AG04450 (cell line): ENCODE measurements around the gene PNLIP. TPM values are rescaled to one million over a fixed set of nuclear protein-coding genes. Genes with fewer than 3 reads are reported as not detected.

Experiments used
- CTCF ChIA-PET: fragments of 300-600, 350-600 bp; formaldehyde crosslinking; extraction: SDS; loops from one replicate; lab custom pipeline; 2022; ENCODE audit warnings: antibody characterized with exemption, inconsistent platforms; lab: Charles Lee
- POLR2A ChIA-PET: fragments of 350-600 bp; formaldehyde crosslinking; extraction: SDS; loops from one replicate; lab custom pipeline; 2021; ENCODE audit warnings: antibody characterized with exemption, inconsistent platforms; lab: Yijun Ruan, JAX
- DNase-seq: peaks from one replicate; pipeline ENCODE4 v3.0.0-alpha.2; 2011; ENCODE audit warnings: low read depth, low spot score
- H3K27ac ChIP-seq: one replicate; pipeline ENCODE4 v1.5.1; 2012; ENCODE audit warnings: low read depth, low read length, control low read depth
- H3K27me3 ChIP-seq: one replicate; pipeline ENCODE4 v1.6.0; 2012; ENCODE audit warnings: low read length; ENCODE audit not compliant: control insufficient read depth, insufficient read depth
- H3K4me3 ChIP-seq: 2 replicates; pipeline ENCODE4 v1.5.1; 2011; ENCODE audit warnings: mild to moderate bottlenecking, low read depth, low read length, control low read depth
- H3K9me3 ChIP-seq: 2 replicates; pipeline ENCODE4 v1.5.1; 2012; ENCODE audit warnings: low read length; ENCODE audit not compliant: control insufficient read depth, insufficient read depth
- polyA plus RNA-seq: library from polyadenylated mRNA; depleted of rRNA; stranded (reverse); fragments of >200 nt; gene quantifications from 2 replicates; pipeline ENCODE4 v1.2.3, GENCODE V29; 2011
- TF ChIP-seq, protein P1 (sequence below): IDR thresholded peaks from 2 replicates; pipeline ENCODE4 v1.5.1; 2011; ENCODE audit warnings: low read depth, low read length, control low read depth, inconsistent platforms

Gene PNLIP
- polyA plus RNA-seq, 1 experiment: not detected

DNA sequence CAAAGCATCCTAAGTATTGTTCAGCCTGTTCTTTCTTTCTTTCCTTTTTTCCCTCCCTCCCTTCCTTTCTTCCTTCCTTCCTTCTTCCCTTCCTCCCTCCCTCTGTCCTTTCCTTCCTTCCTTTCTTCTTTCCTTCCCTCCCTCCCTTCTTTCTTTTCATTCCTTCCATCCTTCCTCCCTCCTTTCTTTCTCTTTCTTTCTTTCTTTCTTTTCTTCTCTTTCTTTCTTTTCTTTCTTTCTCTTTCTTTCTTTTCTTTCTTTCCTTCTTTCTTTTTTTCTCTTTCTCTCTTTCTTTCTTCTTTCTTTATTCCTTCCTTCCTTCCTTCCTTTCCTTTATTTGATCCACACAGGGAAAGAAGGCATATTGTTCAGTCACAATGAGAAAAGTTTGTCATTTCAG lies 21.2 kb downstream of the PNLIP start:
- CTCF ChIA-PET: interaction anchor here (0.6 kb wide), 1 partner anchor 762 kb away, joined by 3 read pairs; no protein-coding TSS in a partner anchor
- no peak for DNase-seq
- H3K4me3 ChIP-seq: no peak overlapping the region
- no peaks in the 10 kb centered on the region for H3K9me3 ChIP-seq
- TF ChIP-seq, protein P1, sequence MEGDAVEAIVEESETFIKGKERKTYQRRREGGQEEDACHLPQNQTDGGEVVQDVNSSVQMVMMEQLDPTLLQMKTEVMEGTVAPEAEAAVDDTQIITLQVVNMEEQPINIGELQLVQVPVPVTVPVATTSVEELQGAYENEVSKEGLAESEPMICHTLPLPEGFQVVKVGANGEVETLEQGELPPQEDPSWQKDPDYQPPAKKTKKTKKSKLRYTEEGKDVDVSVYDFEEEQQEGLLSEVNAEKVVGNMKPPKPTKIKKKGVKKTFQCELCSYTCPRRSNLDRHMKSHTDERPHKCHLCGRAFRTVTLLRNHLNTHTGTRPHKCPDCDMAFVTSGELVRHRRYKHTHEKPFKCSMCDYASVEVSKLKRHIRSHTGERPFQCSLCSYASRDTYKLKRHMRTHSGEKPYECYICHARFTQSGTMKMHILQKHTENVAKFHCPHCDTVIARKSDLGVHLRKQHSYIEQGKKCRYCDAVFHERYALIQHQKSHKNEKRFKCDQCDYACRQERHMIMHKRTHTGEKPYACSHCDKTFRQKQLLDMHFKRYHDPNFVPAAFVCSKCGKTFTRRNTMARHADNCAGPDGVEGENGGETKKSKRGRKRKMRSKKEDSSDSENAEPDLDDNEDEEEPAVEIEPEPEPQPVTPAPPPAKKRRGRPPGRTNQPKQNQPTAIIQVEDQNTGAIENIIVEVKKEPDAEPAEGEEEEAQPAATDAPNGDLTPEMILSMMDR: no peak
- H3K27me3 ChIP-seq: no peaks in the 10 kb centered on the region
- POLR2A ChIA-PET: no interaction called here
- no peak overlapping the region for H3K27ac ChIP-seq

DNA sequence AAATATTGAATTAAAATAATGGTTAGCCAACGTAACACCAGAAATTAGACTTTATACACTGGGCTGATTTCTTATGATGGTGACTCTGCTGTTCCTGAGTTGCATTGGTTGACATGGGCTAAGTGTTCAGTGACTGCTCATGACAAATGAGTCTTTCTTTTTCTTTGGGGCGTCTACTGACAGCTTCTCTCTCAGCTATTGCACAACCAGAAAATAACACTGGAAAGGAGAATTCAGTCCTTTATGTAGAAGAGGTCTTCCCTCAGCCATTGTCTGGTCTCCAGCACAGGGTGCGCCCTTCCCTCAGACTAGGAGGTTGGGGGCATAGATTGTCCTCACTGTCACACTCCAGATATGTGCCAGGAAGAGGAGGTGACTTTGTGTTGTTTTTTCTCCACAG lies 21.6 kb downstream of the PNLIP start:
- DNase-seq: no peak
- TF ChIP-seq, protein P1: no peak
- Histone ChIP-seq H3K27me3 (no peaks in the 10 kb centered on the region), H3K27ac (no peak overlapping the region), H3K9me3 (no peaks in the 10 kb centered on the region), H3K4me3 (no peak overlapping the region)
- CTCF ChIA-PET: no interaction called here
- POLR2A ChIA-PET: no interaction called here

DNA sequence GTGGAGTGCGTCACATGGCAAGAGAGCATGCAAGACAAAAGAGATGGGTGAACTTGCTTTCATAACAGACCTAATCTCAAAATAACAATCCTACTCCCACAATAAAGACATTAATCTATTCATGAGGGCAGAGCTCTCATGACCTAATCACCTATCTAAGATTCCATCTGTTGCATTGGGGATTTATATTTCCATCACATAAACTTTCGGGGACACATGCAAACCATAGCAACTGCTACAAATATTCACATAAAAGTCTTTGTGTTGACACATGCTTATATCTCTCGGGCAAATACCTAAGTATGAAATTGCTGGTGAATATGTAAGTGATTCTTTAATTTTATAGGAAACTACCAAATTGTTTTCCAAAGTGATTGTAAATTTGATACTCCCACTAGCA lies 29.1 kb downstream of the PNLIP start:
- ChIA-PET POLR2A (no interaction called here), CTCF (no interaction called here)
- TF ChIP-seq, protein P1: no peak
- Histone ChIP-seq H3K27me3 (no peaks in the 10 kb centered on the region), H3K9me3 (no peaks in the 10 kb centered on the region), H3K27ac (no peak overlapping the region), H3K4me3 (no peak overlapping the region)
- no peak for DNase-seq

DNA sequence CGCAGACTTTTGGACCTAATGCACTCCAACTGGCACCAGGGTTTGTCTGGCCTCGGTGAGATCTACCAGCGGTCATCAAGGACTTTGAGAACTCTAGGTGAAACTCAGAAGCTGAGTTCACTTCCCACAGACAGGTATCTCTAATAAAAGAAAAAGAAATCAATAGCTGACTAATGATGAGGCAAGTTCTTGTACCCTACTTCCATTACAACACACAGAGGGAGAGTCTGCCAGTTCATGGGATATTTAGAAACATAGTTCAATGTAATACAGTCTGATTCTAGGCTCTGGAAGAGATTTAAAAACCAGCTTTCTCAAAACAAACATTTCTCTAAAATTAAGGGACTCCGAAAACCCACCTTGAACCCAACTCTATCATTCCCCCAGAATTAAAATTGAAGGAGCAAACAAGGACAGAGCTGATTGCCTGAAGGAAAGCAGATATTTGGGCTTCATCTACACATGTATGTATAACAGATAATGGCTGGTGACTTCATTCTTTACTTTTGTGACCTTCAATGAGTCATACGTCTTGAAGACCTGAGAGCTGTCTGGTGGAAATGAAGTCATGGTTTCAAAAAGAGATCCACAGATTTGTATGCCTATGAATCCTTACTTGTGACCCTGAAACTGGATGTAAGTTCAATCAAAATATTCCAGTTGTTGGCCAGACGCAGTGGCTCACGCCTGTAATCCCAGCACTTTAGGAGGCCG lies 42.3 kb downstream of the PNLIP start:
- Histone ChIP-seq H3K9me3 (no peaks in the 10 kb centered on the region), H3K27ac (no peak overlapping the region), H3K27me3 (no peaks in the 10 kb centered on the region), H3K4me3 (no peak overlapping the region)
- POLR2A ChIA-PET: no interaction called here
- no peak for DNase-seq
- TF ChIP-seq, protein P1: no peak
- CTCF ChIA-PET: no interaction called here

DNA sequence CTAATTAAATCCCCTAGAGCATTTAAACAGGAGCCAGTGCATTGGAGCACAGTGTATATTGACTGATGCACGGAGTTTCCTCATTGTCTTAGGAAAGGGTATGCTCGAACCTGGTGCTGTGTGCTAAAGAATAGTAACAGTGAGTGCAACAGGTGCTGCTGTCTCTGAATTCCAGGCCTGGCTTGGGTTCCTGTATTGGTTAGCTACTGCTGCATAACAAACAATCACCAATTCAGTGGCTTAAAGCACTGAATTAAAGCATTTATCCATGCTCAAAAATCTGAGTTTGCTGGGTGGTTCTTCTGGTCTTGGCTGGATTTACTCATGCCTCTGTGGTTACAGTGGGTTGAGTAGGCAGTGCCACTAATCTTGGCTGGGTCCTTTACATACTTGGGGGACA lies 43.3 kb downstream of the PNLIP start:
- CTCF ChIA-PET: no interaction called here
- no peak overlapping the region for H3K27ac ChIP-seq
- H3K9me3 ChIP-seq: no peaks in the 10 kb centered on the region
- no peak overlapping the region for H3K4me3 ChIP-seq
- no peaks in the 10 kb centered on the region for H3K27me3 ChIP-seq
- DNase-seq: no peak
- TF ChIP-seq, protein P1: no peak
- POLR2A ChIA-PET: no interaction called here
